Subcutaneous abdominal adipose tissue (tissue), 5 donors: ENCODE measurements around the gene HM13.

Experiments used
- H3K27ac ChIP-seq: one replicate; pipeline ENCODE4 v1.7.0; 2013; ENCODE audit warnings: low read depth, mild to moderate bottlenecking, inconsistent platforms, low read length, moderate library complexity
- H3K27me3 ChIP-seq, 5 donors: one replicate each; pipeline ENCODE4 v1.7.0; 2013; ENCODE audit warnings: low read length in 5 of 5, inconsistent platforms in 1 of 5; ENCODE audit not compliant: control insufficient read depth in 5 of 5, insufficient read depth in 4 of 5
- H3K36me3 ChIP-seq, 5 donors: one replicate each; pipeline ENCODE4 v1.7.0; 2013; ENCODE audit warnings: low read length in 5 of 5; ENCODE audit not compliant: control insufficient read depth in 5 of 5, insufficient read depth in 5 of 5
- H3K4me1 ChIP-seq, 5 donors: one replicate each; pipeline ENCODE4 v1.7.0; 2013; ENCODE audit warnings: low read length in 5 of 5, mild to moderate bottlenecking in 3 of 5, moderate library complexity in 1 of 5; ENCODE audit not compliant: control insufficient read depth in 5 of 5, insufficient read depth in 5 of 5
- H3K4me3 ChIP-seq, 5 donors: one replicate each; pipeline ENCODE4 v1.7.0; 2013; ENCODE audit warnings: low read length in 5 of 5, low read depth in 1 of 5
- H3K9ac ChIP-seq, 5 donors: one replicate each; pipeline ENCODE4 v1.7.0; 2013; ENCODE audit warnings: low read length in 5 of 5, mild to moderate bottlenecking in 4 of 5, moderate library complexity in 3 of 5
- H3K9me3 ChIP-seq, 5 donors: one replicate each; pipeline ENCODE4 v1.7.0; 2013; ENCODE audit warnings: low read length in 5 of 5; ENCODE audit not compliant: control insufficient read depth in 5 of 5
- donor health status: healthy.
- donor health status: healthy.
- donor health status: healthy.
- donor health status: healthy.
- donor health status: healthy.

The HM13 gene

GRCh38 chr20:31549513-31549880 is 35.3 kb downstream of the HM13 start:
- H3K27me3 ChIP-seq = no peaks in the 10 kb centered on the region
- H3K4me1 ChIP-seq = peaks cover 1 to 21% (median 14%) of the 10 kb centered on the region in 5 donors
- no peaks in the 10 kb centered on the region for H3K9me3 ChIP-seq
- H3K9ac ChIP-seq = peak overlapping the region in 1 of 5 donors; percentile 15
- peaks cover 4 to 76% (median 66%) of the 10 kb centered on the region in 5 donors for H3K36me3 ChIP-seq
- no peak overlapping the region for H3K4me3 ChIP-seq
- H3K27ac ChIP-seq = no peak overlapping the region

- Histone ChIP-seq H3K4me1 (peaks cover 1 to 21% (median 12%) of the 10 kb centered on the region in 5 donors), H3K27ac (no peak overlapping the region)
Observed at GRCh38 chr20:31550099-31550498, 35.9 kb downstream of the HM13 start.

GRCh38 chr20:31551163-31552081 is 37.2 kb downstream of the HM13 start:
- Histone ChIP-seq H3K4me1 (peaks cover 1 to 17% (median 12%) of the 10 kb centered on the region in 5 donors), H3K4me3 (no peak overlapping the region), H3K27ac (no peak overlapping the region), H3K9ac (no peak overlapping the region), H3K27me3 (no peaks in the 10 kb centered on the region), H3K9me3 (no peaks in the 10 kb centered on the region), H3K36me3 (peaks cover 4 to 85% (median 75%) of the 10 kb centered on the region in 5 donors)

More at GRCh38 chr20:31550099-31550498, 35.9 kb downstream of the HM13 start:
- Histone ChIP-seq H3K9ac (no peak overlapping the region), H3K9me3 (no peaks in the 10 kb centered on the region), H3K27me3 (no peaks in the 10 kb centered on the region), H3K4me3 (no peak overlapping the region), H3K36me3 (peaks cover 4 to 79% (median 68%) of the 10 kb centered on the region in 5 donors)

- peaks cover 0 to 8% (median 3%) of the 10 kb centered on the region in 5 donors for H3K4me1 ChIP-seq
- no peaks in the 10 kb centered on the region for H3K27me3 ChIP-seq
- no peak overlapping the region for H3K4me3 ChIP-seq
- peaks cover 4 to 68% (median 53%) of the 10 kb centered on the region in 5 donors for H3K36me3 ChIP-seq
- no peak overlapping the region for H3K27ac ChIP-seq
- no peaks in the 10 kb centered on the region for H3K9me3 ChIP-seq
- no peak overlapping the region for H3K9ac ChIP-seq
Observed at GRCh38 chr20:31555203-31555775, 41.0 kb downstream of the HM13 start.

GRCh38 chr20:31559704-31560093 is 45.5 kb downstream of the HM13 start:
- no peaks in the 10 kb centered on the region for H3K9me3 ChIP-seq
- no peak overlapping the region for H3K9ac ChIP-seq
- peaks cover 0 to 69% (median 46%) of the 10 kb centered on the region in 5 donors for H3K36me3 ChIP-seq
- peaks cover 0 to 16% (median 5%) of the 10 kb centered on the region in 5 donors for H3K4me1 ChIP-seq
- no peak overlapping the region for H3K27ac ChIP-seq
- no peak overlapping the region for H3K4me3 ChIP-seq
- no peaks in the 10 kb centered on the region for H3K27me3 ChIP-seq

- Histone ChIP-seq H3K27ac (no peak overlapping the region), H3K36me3 (peaks cover 0 to 63% (median 41%) of the 10 kb centered on the region in 5 donors), H3K9ac (no peak overlapping the region), H3K4me1 (peaks cover 0 to 16% (median 5%) of the 10 kb centered on the region in 5 donors), H3K4me3 (no peak overlapping the region), H3K27me3 (no peaks in the 10 kb centered on the region), H3K9me3 (no peaks in the 10 kb centered on the region)
Observed at GRCh38 chr20:31560094-31560745, 46.0 kb downstream of the HM13 start.

- peaks cover 0 to 16% (median 5%) of the 10 kb centered on the region in 5 donors for H3K4me1 ChIP-seq
- H3K9me3 ChIP-seq = no peaks in the 10 kb centered on the region
- no peak overlapping the region for H3K4me3 ChIP-seq
- no peak overlapping the region for H3K9ac ChIP-seq
- H3K27me3 ChIP-seq = no peaks in the 10 kb centered on the region
- peaks cover 0 to 67% (median 42%) of the 10 kb centered on the region in 5 donors for H3K36me3 ChIP-seq
- no peak overlapping the region for H3K27ac ChIP-seq
Observed at GRCh38 chr20:31560746-31561598, 46.7 kb downstream of the HM13 start.

GRCh38 chr20:31562241-31562640 is 48.0 kb downstream of the HM13 start:
- Histone ChIP-seq H3K27me3 (no peaks in the 10 kb centered on the region), H3K27ac (no peak overlapping the region), H3K9me3 (no peaks in the 10 kb centered on the region), H3K4me3 (no peak overlapping the region), H3K9ac (no peak overlapping the region), H3K4me1 (peaks cover 0 to 12% (median 5%) of the 10 kb centered on the region in 5 donors), H3K36me3 (peaks cover 0 to 73% (median 48%) of the 10 kb centered on the region in 5 donors)

GRCh38 chr20:31564284-31564683 is 50.0 kb downstream of the HM13 start:
- H3K9ac ChIP-seq = no peak overlapping the region
- H3K4me3 ChIP-seq = no peak overlapping the region
- H3K9me3 ChIP-seq = no peaks in the 10 kb centered on the region
- H3K27ac ChIP-seq = no peak overlapping the region
- peaks cover 0 to 86% (median 51%) of the 10 kb centered on the region in 5 donors for H3K36me3 ChIP-seq
- peaks cover 0 to 18% (median 12%) of the 10 kb centered on the region in 5 donors for H3K4me1 ChIP-seq
- no peaks in the 10 kb centered on the region for H3K27me3 ChIP-seq
